ENCODE data around the gene OR1A2. TPM values are rescaled to one million over a fixed set of nuclear protein-coding genes. Genes with fewer than 3 reads are reported as not detected.
"Not testable (repeated sequence)": the region's sequence is repeated elsewhere in the genome, so short reads cannot be mapped to it uniquely, and the experiment has no call there.

OR1A2 gene, protein sequence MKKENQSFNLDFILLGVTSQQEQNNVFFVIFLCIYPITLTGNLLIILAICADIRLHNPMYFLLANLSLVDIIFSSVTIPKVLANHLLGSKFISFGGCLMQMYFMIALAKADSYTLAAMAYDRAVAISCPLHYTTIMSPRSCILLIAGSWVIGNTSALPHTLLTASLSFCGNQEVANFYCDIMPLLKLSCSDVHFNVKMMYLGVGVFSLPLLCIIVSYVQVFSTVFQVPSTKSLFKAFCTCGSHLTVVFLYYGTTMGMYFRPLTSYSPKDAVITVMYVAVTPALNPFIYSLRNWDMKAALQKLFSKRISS
- not detected in 2 replicates for total RNA-seq

DNA sequence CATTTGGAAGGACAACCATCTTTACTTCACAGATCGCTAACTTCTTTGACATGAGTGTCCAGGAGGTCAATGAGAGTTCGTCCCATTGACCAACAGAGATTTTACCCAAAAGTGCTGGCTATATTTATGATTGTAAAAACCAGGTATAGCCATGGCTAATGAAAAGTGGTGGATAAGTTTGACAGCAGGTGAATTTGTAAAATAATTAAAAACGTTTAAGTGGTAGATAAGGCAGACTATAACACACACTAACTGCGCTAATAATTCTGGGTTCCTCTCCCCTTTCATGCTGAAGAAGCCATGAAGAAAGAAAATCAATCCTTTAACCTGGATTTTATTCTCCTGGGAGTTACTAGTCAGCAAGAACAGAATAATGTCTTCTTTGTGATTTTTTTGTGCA lies at the start of gene OR1A2:
OR1A2 (plus strand) TSS at position 301 of the 400 bp plus-strand sequence; CDS start at position 301, 0 bp downstream.
- DNase-seq (ENCODE audit: low read depth) = no peak

- no peak for DNase-seq (ENCODE audit: low read depth)
Observed at GRCh38 chr17:3157218-3157617, 40.1 kb upstream of the OR1A2 start.

DNA sequence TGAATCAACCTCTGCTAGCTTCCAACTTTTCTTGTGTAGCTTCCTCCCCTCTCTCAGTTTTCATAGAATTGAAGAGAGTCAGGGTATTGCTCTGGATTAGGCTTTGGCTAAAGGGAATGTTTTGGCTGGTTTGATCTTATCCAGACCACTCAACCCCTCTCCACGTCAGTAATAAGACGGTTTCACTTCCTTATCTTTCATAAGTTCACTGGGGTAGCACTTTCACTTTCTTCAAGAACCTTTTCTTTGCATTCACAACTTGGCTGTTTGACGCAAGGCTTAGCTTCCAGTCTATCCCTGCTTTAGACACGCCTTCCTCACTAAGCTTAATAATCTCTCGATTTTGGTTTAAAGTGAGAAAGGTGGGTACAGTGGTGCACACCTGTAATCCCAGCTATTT lies 29.7 kb upstream of the OR1A2 start:
- DNase-seq (ENCODE audit: low read depth) = no peak

DNA sequence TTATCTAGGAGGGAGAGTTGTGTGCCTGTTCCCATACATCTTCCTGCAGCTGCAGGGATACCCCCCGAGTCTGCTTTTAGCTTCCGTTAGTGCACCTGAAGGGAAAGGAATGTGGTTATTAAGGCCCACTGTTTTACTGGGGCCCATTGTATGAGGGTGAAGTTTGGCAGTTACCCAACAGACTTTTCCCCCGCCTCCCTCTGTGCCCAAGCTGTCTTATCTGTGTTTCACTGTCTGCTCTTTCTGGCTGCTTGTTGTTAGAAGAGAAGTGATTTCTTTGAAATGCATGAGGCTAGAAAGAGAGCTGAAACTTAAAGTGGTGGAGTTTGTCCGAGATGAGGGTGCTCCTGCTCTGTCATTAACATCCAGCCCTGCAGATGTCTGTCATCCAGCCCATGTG lies 7.4 kb upstream of the OR1A2 start:
- no peak for DNase-seq (ENCODE audit: low read depth)

GRCh38 chr17:3207367-3207766 lies 10.0 kb downstream of the OR1A2 start, which contains the start of gene OR1A1:
Gene OR1A1 (plus strand): TSS chr17:3207667. CDS start chr17:3215621, 7,954 bp downstream.
- no peak for DNase-seq (ENCODE audit: low read depth)

- no peak for DNase-seq (ENCODE audit: low read depth)
Observed at GRCh38 chr17:3208484-3208883, 11.2 kb downstream of the OR1A2 start.

DNA sequence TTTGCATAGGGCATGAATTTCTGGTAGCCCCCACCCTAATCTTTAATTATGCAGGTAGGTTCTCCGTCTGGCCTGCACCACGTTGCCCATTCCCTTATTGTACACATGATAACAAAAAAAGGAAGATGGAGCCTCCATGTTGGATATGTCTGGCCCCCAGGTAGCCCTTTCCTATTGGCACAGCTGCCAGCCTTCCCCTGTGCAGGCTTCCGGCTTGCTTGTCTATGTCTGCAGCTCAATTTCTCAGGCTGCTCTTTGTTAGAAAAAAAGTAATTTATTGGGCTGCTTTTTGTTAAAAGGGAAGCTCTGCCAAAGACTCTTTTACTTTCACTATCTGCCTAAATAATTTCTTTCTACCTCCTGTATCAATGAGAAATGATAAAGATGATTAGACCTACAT lies 15.7 kb downstream of the OR1A2 start:
- DNase-seq (ENCODE audit: low read depth) = no peak

DNA sequence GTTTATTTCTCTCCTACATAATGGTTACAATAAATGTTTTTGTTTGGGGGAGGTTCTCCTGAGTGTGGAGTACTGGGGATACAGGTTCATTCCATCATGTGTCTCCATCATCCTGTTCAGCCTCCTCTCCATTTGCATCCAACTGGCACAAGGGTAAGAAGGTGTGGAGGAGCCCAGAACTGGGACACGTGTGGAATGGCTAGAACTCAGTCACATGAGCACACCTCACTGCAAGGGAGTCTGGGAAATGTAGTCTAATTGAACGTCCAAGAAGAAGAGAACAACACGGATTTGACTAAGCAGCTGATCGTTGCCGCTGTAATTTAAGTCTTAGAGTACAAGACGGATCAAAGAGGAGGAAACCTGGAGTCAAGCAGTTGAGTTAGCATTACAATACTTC lies 16.3 kb downstream of the OR1A2 start:
- DNase-seq (ENCODE audit: low read depth) = no peak

DNA sequence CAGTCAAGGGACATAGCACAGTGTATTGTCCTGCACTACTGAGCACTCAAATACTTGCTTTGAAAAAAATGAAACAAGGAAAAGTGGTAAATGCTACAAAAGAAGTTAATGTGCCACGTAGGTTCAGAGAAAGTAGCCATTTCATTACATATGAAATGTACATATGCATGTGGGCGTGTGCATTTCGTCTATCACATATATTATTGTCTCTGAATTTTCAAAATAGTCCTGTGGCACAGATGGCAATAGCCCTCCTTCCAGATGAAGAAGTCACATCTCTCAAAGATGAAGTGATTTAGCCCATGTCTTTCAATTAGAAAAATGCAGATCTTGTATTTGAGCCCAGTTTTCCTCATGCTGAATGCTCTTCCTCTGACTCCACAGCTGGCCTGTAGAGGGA lies 22.7 kb downstream of the OR1A2 start:
- not testable (repeated sequence) for DNase-seq (ENCODE audit: low read depth)

DNA sequence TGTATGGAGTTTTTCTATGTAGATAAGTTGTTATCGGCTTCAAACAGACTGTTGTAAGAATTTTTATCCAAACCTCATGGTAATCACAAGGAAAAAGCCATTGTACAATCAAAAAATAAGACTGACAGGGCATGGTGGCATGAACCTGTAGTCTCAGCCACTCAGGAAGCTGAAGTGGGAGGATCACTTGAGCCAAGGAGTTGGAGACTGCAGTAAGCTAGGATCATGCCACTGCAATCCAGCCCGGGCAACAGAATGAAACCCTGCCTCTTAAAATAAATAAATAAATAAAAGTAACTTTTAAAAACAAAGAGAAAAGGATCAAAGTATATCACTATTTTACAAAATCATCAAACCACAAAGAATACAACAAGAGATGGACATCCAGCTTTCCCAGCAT lies 24.5 kb downstream of the OR1A2 start:
- no peak for DNase-seq (ENCODE audit: low read depth)

DNA sequence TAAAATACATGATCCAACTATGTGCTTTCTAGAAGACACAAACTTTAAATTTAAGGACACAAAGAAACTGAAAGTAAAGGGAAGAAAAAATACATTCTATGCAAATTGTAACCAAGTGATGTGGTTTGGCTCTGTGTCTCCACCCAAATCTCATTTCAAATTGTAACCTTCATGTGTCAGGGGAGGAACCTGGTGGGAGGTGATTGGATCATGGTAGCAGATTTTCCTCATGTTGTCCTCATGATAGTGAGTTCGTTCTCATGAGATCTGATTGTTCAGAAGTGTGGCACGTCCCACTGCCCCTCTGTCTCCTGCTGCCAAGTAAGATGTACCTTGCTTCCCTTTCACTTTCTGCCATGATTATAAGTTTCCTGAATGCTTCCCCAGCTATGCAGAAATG lies 25.2 kb downstream of the OR1A2 start:
- no peak for DNase-seq (ENCODE audit: low read depth)

GRCh38 chr17:3224721-3225352 lies 27.5 kb downstream of the OR1A2 start:
- not testable (repeated sequence) for DNase-seq (ENCODE audit: low read depth)

- not testable (repeated sequence) for DNase-seq (ENCODE audit: low read depth)
Observed at GRCh38 chr17:3232300-3232699, 35.0 kb downstream of the OR1A2 start.

DNA sequence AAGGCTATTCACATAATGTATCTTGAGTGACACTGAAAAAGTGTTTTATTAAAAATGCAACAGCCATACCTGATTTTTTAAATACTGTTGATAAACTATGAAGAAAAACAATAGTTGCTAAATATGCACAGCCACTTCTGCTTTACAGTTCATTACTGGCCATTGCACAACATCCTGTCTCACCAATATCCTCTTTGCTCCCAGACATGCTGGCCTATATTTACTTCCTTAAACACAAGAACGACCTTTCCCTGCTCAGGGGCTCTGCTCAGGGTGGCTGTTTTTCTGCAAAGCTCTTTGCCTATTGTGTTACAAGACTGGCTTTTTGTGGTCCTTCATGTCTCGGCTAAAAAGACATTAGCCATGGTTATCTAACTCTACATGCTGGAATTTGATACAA lies 41.4 kb downstream of the OR1A2 start:
- DNase-seq (ENCODE audit: low read depth) = peak; percentile 2

DNA sequence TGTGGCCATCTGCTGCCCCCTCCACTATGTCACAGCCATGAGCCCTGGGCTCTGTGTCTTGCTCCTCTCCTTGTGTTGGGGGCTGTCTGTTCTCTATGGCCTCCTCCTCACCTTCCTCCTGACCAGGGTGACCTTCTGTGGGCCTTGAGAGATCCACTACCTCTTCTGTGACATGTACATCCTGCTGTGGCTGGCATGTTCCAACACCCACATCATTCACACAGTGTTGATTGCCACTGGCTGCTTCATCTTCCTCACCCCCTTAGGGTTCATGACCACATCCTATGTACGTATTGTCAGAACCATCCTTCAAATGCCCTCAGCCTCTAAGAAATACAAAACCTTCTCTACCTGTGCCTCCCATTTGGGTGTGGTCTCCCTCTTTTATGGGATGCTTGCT lies 43.7 kb downstream of the OR1A2 start:
- not testable (repeated sequence) for DNase-seq (ENCODE audit: low read depth)

- DNase-seq (ENCODE audit: low read depth) = not testable (repeated sequence)
Observed at GRCh38 chr17:3244841-3245240, 47.5 kb downstream of the OR1A2 start.

Other genes starting within 250 kb of the OR1A2 start
- not detected in 2 replicates for gene OR1D5, start 133.9 kb upstream of the OR1A2 start, total RNA-seq
- not detected in 2 replicates for gene OR1D2, start 93.1 kb upstream of the OR1A2 start, total RNA-seq
- gene OR1G1, start 70.0 kb upstream of the OR1A2 start, total RNA-seq = not detected in 2 replicates
- not detected in 2 replicates for gene OR1A1, start 10.1 kb downstream of the OR1A2 start, total RNA-seq
- not detected in 2 replicates for gene OR3A1, start 100.8 kb downstream of the OR1A2 start, total RNA-seq
- gene OR3A2, start 188.8 kb downstream of the OR1A2 start, total RNA-seq = not detected in 2 replicates
- not detected in 2 replicates for gene OR1E1, start 200.9 kb downstream of the OR1A2 start, total RNA-seq
- under 0.01 TPM in 1 of 2 replicates, not detected in the other for gene OR3A3, start 213.9 kb downstream of the OR1A2 start, total RNA-seq
- not detected in 2 replicates for gene OR1E2, start 236.3 kb downstream of the OR1A2 start, total RNA-seq